A549 (cell line): Measurements from ENCODE around the gene PRKG1. TPM values are rescaled to one million over a fixed set of nuclear protein-coding genes. Genes with fewer than 3 reads are reported as not detected.

Source experiments
- ATAC-seq, 2 experiments: fragments of 200-7000 bp in 1 of 2; fragments of >200 bp in 1 of 2; cut with Nextera tagmentation in 1 of 2; cut with Tn5 transposase in 1 of 2; 3 replicates each; pipeline versions ENCODE4 v1.8.0 to v1.9.1; 2018 to 2020; ENCODE audit warnings: mild to moderate bottlenecking in 1 of 2, moderate library complexity in 1 of 2
- CTCF ChIA-PET: fragments of 300-600 bp; sonication (Branson Sonifier 250); formaldehyde crosslinking; extraction: SDS; loops from one replicate; lab custom pipeline; 2021; ENCODE audit warnings: antibody characterized with exemption, inconsistent platforms; lab: Yijun Ruan, JAX
- POLR2A ChIA-PET: fragments of 350-600 bp; formaldehyde crosslinking; extraction: SDS; loops from one replicate; lab custom pipeline; 2021; ENCODE audit warnings: antibody characterized with exemption, inconsistent platforms; lab: Yijun Ruan, JAX
- DNase-seq, 2 experiments: peaks; one replicate each; pipeline versions ENCODE4 v3.0.0 to v3.0.0-alpha.2; 2011 to 2016; ENCODE audit warnings: low read depth in 1 of 2, low spot score in 1 of 2
- FAIRE-seq: peaks from 2 replicates; lab custom pipeline; 2011; peaks lifted over from hg19 to GRCh38; lab: Jason Lieb, UNC
- H3K27ac ChIP-seq, 2 experiments: fragments of >200 bp; sonication (Bioruptor Twin); formaldehyde crosslinking; 3 replicates each; pipeline ENCODE4 v1.5.1; 2016 to 2017
- H3K4me1 ChIP-seq: fragments of >200 bp; sonication (Bioruptor Twin); formaldehyde crosslinking; 3 replicates; pipeline ENCODE4 v1.6.1; 2016
- H3K4me2 ChIP-seq: fragments of >200 bp; sonication (Bioruptor Twin); formaldehyde crosslinking; 3 replicates; pipeline ENCODE4 v1.6.1; 2016
- H3K4me3 ChIP-seq: fragments of >200 bp; sonication (Bioruptor Twin); formaldehyde crosslinking; 3 replicates; pipeline ENCODE4 v1.5.1; 2016
- H3K9me3 ChIP-seq: fragments of >200 bp; sonication (Bioruptor Twin); formaldehyde crosslinking; 3 replicates; pipeline ENCODE4 v1.6.1; 2016
- ATOH8 ChIP-seq: fragments of 250-450 bp; sonication (Bioruptor Pico); IDR thresholded peaks from 2 replicates; pipeline ENCODE4 v1.5.0; 2020; ENCODE audit warnings: low read depth, mild to moderate bottlenecking, moderate library complexity
- CHD4 ChIP-seq: fragments of 200-600 bp; sonication (generic); IDR thresholded peaks from 2 replicates; pipeline ENCODE4 v1.6.1; 2016; ENCODE audit warnings: antibody characterized with exemption, mild to moderate bottlenecking, borderline replicate concordance
- CTCF ChIP-seq: fragments of >200 bp; sonication (Bioruptor Twin); formaldehyde crosslinking; IDR thresholded peaks from 3 replicates; pipeline ENCODE4 v1.5.1; 2016
- E2F6 ChIP-seq: IDR thresholded peaks from 2 replicates; pipeline ENCODE4 v1.6.1; 2012; ENCODE audit warnings: low read depth, borderline replicate concordance
- EHF ChIP-seq: fragments of 250-450 bp; sonication (Bioruptor Pico); IDR thresholded peaks from 2 replicates; pipeline ENCODE4 v1.5.0; 2020; ENCODE audit warnings: mild to moderate bottlenecking
- EHMT2 ChIP-seq: fragments of 200-600 bp; sonication (generic); IDR thresholded peaks from 2 replicates; pipeline ENCODE4 v1.6.1; 2016; ENCODE audit warnings: antibody characterized with exemption, low read depth, mild to moderate bottlenecking, moderate library complexity
- ELK1 ChIP-seq: fragments of 150-350 bp; IDR thresholded peaks from 2 replicates; pipeline ENCODE4 v1.6.1; 2014; ENCODE audit warnings: low read depth, mild to moderate bottlenecking, low read length
- ESRRA ChIP-seq: fragments of 150-350 bp; IDR thresholded peaks from 2 replicates; pipeline ENCODE4 v1.6.1; 2014; ENCODE audit warnings: mild to moderate bottlenecking, low read length, borderline replicate concordance
- FOSB ChIP-seq: fragments of 250-450 bp; sonication (Bioruptor Pico); IDR thresholded peaks from 2 replicates; pipeline ENCODE4 v1.5.0; 2020; ENCODE audit warnings: mild to moderate bottlenecking, moderate library complexity
- HES2 ChIP-seq: fragments of >200 bp; sonication (Bioruptor Twin); formaldehyde crosslinking; IDR thresholded peaks from 2 replicates; pipeline ENCODE4 v1.6.1; 2016
- HMGXB4 ChIP-seq: fragments of 250-450 bp; sonication (Bioruptor Pico); IDR thresholded peaks from 2 replicates; pipeline ENCODE4 v1.5.0; 2021; ENCODE audit warnings: mild to moderate bottlenecking, moderate library complexity, borderline replicate concordance
- HOXA7 ChIP-seq: fragments of 250-450 bp; sonication (Bioruptor Pico); IDR thresholded peaks from 2 replicates; pipeline ENCODE4 v1.5.0; 2020; ENCODE audit warnings: mild to moderate bottlenecking, moderate library complexity
- JUNB ChIP-seq: fragments of >200 bp; sonication (Bioruptor Twin); formaldehyde crosslinking; IDR thresholded peaks from 2 replicates; pipeline ENCODE4 v1.6.1; 2016
- MYC ChIP-seq: IDR thresholded peaks from 2 replicates; pipeline ENCODE4 v1.6.1; 2012; ENCODE audit warnings: mild to moderate bottlenecking, inconsistent platforms, low read length, improper control_type of control experiment, borderline replicate concordance
- PBX3 ChIP-seq: IDR thresholded peaks from 2 replicates; pipeline ENCODE4 v1.6.1; 2012
- RAD21 ChIP-seq, 2 experiments: fragments of >200 bp in 1 of 2; sonication (Bioruptor Twin) in 1 of 2; formaldehyde crosslinking in 1 of 2; IDR thresholded peaks in 1 of 2; conservative IDR thresholded peaks in 1 of 2; 2 replicates in 1 of 2; 3 replicates in 1 of 2; pipeline ENCODE4 v1.6.1; 2012 to 2018; ENCODE audit warnings: inconsistent platforms in 1 of 2
- RNF2 ChIP-seq: fragments of 200-600 bp; sonication (generic); IDR thresholded peaks from 2 replicates; pipeline ENCODE4 v1.6.1; 2016; ENCODE audit warnings: low read depth, mild to moderate bottlenecking, antibody characterized with exemption, moderate library complexity, borderline replicate concordance
- TFCP2L1 ChIP-seq: fragments of 250-450 bp; sonication (Bioruptor Pico); IDR thresholded peaks from 2 replicates; pipeline ENCODE4 v1.5.0; 2021; ENCODE audit warnings: mild to moderate bottlenecking
- ZFP36 ChIP-seq: fragments of 450-650 bp; IDR thresholded peaks from 2 replicates; pipeline ENCODE4 v1.6.1; 2014; ENCODE audit warnings: borderline replicate concordance; ENCODE audit not compliant: partially characterized antibody
- ZNF302 ChIP-seq: fragments of 250-450 bp; sonication (Bioruptor Pico); IDR thresholded peaks from 2 replicates; pipeline ENCODE4 v1.9.0; 2021; ENCODE audit warnings: inconsistent platforms, mild to moderate bottlenecking, moderate library complexity
- WGBS: methylation state at CpG from one replicate; pipeline ENCODE4 v1.1.6; 2017; ENCODE audit errors: missing lambda C conversion rate; 5-methylcytosine and 5-hydroxymethylcytosine counted together
- polyA plus RNA-seq, 4 experiments: library from polyadenylated mRNA; depleted of rRNA in 3 of 4; stranded (reverse); fragments of >200 nt; fragmentation: RNase III in 1 of 4; extraction: RNeasy Plus Mini Kit Qiagen cat#74134 plus additional on column Dnase treatment in 1 of 4; gene quantifications; 2 replicates in 3 of 4; 3 replicates in 1 of 4; pipeline ENCODE4 v1.2.3, GENCODE V29; 2011 to 2017

PRKG1 gene
- polyA plus RNA-seq, 2 of the 4 experiments (the other 2 are of a cell fraction): not detected

- no peak for TF ChIP-seq EHMT2
These were observed 55.8 kb downstream of the PRKG1 start (continued) for GRCh38 chr10:51129946-51130544.

- ChIA-PET CTCF (interaction anchor here (1.1 kb wide), 1 partner anchor 9 kb away, joined by 3 read pairs; no protein-coding TSS in a partner anchor), POLR2A (no interaction called here)
- FAIRE-seq (no peak), ATAC-seq (no peak), DNase-seq (no peak)
- Histone ChIP-seq H3K9me3 (no peaks in the 10 kb centered on the region), H3K4me1 (no peaks in the 10 kb centered on the region), H3K4me3 (no peak overlapping the region), H3K27ac (no peak overlapping the region), H3K4me2 (no peak overlapping the region)
- 1% methylated on average over 2 of the region's 2 CpGs for WGBS
- TF ChIP-seq ZFP36 (no peak), HOXA7 (CRISPR knock-in tag) (no peak), ESRRA (no peak), ATOH8 (CRISPR knock-in tag) (no peak), JUNB (no peak), MYC (no peak), RNF2 (no peak), CHD4 (no peak), HES2 (no peak), CTCF (no peak), RAD21 (conservative IDR thresholded peaks at IDR 0.05 in 1 of 2, IDR thresholded peaks at IDR 0.05 in 1 of 2) (no peak), FOSB (CRISPR knock-in tag) (no peak), EHF (CRISPR knock-in tag) (no peak)
These were observed 63.7 kb downstream of the PRKG1 start for GRCh38 chr10:51137756-51138529.

GRCh38 chr10:51139176-51139575, 64.9 kb downstream of the PRKG1 start:
- POLR2A ChIA-PET: no interaction called here
- 3% methylated on average over 1 of the region's 1 CpG for WGBS
- Histone ChIP-seq H3K27ac (no peak overlapping the region), H3K4me2 (no peak overlapping the region), H3K4me1 (no peaks in the 10 kb centered on the region), H3K9me3 (no peaks in the 10 kb centered on the region), H3K4me3 (no peak overlapping the region)
- no peak for FAIRE-seq
- no peak for DNase-seq
- CTCF ChIA-PET: no interaction called here
- ATAC-seq: no peak
- TF ChIP-seq HMGXB4 (CRISPR knock-in tag) (no peak), CTCF (no peak), PBX3 (no peak), TFCP2L1 (CRISPR knock-in tag) (no peak), E2F6 (no peak), ELK1 (no peak), ZNF302 (CRISPR knock-in tag) (no peak)
